ENCODE measurements around the gene DCTN3. TPM values are rescaled to one million over a fixed set of nuclear protein-coding genes. Genes with fewer than 3 reads are reported as not detected.
A peak's percentile ranks its signal among the peaks of the same experiment; 100 is the strongest.

Gene DCTN3
- total RNA-seq, 1 donor from 2014 or later: 59.3 TPM

DNA sequence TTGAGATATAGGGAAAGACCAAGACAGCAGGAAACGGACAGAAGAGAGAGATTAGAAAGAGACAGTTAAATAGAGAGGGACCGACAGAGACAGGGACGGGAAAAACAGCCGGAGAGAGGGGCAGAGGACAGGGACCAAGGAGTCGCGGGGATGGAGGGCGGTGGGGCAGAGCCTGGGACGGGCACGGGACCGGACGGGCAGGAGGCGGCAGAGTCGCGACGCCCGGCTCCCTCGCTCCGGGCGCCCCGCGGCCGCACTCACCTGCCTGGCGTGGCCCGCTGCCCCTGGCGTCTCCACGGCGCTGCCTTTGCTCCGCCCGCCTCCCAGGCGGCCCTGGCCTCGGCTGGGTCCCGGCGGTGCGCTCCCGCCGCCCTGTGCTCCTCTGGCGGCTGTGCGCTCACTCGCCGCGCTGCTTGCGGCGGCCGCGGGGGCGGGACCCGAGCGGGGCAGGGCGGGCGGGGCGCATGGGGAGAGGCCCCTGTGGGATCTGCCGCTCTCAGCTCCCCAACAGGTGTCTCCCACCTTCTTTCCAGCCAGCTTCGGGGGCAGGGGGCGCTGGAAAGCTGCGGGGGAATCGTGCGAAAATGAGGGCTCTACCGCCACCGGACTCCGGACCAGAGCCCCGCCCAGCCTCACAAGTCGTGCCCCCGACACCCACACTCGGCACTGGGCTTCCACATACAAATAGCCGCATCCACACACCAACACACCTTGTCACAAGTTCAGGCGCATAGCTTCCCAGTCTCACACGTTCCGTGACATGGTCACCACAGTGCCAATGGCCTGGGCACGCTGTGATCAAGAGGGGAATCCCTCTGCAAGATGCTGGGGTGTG lies 8.6 kb upstream of the DCTN3 start, which contains the start of gene ARID3C:
TSS of gene ARID3C (minus strand) at position 411 of the 835 bp plus-strand sequence. CDS start 1,052 bp downstream, outside the sequence.
- H3K4me1 Mint-ChIP-seq (ENCODE audit: low read depth): peaks cover 17% of the 10 kb centered on the region

DNA sequence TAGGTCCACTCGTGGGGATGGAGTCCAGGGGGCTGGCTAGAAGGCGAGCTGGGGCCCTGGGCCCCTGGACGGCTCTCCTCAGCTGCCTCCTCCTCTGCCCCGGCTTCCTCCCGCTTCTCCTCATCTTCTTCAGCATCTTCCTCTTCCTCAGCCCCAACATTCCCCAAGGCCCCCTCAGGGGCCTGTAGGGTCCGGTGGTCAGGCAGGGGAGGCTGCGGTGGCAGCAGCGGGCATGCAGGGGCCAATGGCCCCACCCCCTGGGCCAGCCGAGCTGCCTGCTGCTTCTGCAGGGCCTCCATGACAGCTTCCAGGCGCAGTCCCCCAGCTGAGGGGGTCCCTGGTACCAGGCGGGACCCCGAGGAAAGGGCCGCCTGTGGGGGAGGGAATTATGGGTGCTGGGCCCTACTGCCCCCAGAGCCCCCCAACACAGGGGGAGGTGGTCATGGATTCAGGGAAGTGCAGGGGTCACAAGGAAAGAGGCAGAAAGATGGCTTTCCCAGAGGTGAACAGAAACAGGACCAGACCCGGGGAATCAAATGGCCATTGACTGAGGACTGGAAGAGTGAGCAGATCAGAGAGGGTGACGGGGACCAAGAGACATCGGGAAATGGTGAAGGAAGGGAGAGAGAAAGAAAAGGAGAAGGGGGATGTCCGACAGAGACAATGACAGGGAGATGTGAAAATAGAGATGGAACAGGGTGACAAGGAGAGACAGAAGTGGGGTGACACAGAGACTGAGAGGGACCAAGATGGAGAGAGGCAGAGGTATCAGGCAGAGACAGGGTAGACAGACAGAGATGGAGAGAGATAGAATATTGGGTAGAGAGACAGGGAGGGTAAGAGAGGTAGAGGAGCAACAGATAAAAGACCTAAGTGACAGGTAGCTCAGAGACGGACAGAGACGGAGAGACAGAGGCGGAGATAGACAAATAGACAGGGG lies 7.7 kb upstream of the DCTN3 start:
- intact Hi-C loops (cut with micrococcal nuclease): no loop called here
- Mint-ChIP-seq H3K9me3 (no peaks in the 10 kb centered on the region), H3K27ac (peak overlapping the region; percentile 26), H3K36me3 (ENCODE audit: low read depth) (peaks cover 13% of the 10 kb centered on the region), H3K27me3 (ENCODE audit: insufficient read depth) (peaks cover 63% of the 10 kb centered on the region), H3K4me1 (ENCODE audit: low read depth) (peaks cover 18% of the 10 kb centered on the region), H3K4me3 (peak overlapping the region; percentile 80)
- no peak for DNase-seq (ENCODE audit: low spot score)

More for the DNA sequence above, 8.6 kb upstream of the DCTN3 start, which contains the start of gene ARID3C:
- Mint-ChIP-seq H3K9me3 (no peaks in the 10 kb centered on the region), H3K27me3 (ENCODE audit: insufficient read depth) (peaks cover 57% of the 10 kb centered on the region), H3K36me3 (ENCODE audit: low read depth) (peaks cover 15% of the 10 kb centered on the region), H3K4me3 (peak within 1 kb of the TSS; percentile 80), H3K27ac (peak within 1 kb of the TSS; percentile 26)
- intact Hi-C loops (cut with micrococcal nuclease): loop anchor here (1.0 kb wide), 1 partner anchor 17 kb away; the partner anchor contains the start of gene RPP25L
- DNase-seq (ENCODE audit: low spot score): no peak

DNA sequence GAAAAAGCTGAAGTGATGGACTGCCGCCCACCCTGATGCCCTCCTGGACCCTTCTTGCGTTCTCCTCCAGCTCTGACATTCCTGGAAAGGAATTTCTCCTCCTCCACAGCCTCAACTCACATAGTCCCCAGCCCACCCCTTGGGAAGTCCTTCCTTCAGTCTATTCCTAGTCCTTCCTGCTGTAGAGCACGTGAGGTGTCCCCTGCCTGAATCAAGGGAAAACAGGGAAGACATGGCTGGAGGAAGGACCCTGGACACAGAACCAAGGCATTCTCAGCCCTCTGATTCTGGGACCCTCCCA lies 4.8 kb upstream of the DCTN3 start:
- Mint-ChIP-seq H3K36me3 (ENCODE audit: low read depth) (peaks cover 4% of the 10 kb centered on the region), H3K27ac (no peak overlapping the region), H3K27me3 (ENCODE audit: insufficient read depth) (peaks cover 72% of the 10 kb centered on the region), H3K4me1 (ENCODE audit: low read depth) (peaks cover 30% of the 10 kb centered on the region), H3K4me3 (no peak overlapping the region), H3K9me3 (no peaks in the 10 kb centered on the region)
- intact Hi-C loops (cut with micrococcal nuclease): no loop called here
- no peak for DNase-seq (ENCODE audit: low spot score)

DNA sequence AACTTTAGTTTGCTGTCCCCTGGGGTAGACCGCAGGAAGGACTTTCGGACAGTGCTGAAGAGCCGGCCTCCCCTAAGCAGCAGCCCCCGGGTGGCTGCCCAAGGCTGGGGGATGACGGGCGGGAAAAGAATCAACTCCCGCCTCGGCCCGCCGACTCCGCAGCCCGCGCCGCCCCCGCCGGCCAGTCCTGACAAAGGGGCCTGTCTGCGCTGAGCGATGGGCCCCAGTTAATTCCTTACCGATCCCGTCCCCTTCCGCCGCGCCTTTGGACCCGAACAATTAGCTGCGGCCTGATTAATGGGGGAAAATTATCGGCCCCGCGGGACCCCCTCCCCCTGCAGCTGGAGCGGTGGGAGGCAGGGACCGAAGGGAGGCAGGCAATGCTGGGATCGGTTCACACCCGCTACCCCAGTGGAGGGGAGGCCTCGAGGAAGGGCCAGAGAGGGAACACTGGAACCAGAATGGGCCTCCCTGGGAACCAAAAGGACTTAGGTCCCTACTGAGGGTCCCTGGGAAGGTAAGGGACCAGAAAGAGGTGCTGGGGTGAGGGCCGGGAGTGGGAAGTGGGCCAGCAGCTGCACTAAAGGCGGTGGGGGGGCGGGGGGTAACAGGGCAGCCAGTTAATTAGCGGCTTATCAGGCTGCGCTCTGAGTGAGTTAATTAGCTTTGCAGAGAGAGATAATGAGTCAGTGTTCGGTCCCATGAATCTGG lies 4.3 kb upstream of the DCTN3 start:
- no peak overlapping the region for H3K27ac Mint-ChIP-seq
- intact Hi-C loops (cut with micrococcal nuclease): no loop called here
- DNase-seq (ENCODE audit: low spot score): no peak
- peaks cover 4% of the 10 kb centered on the region for H3K36me3 Mint-ChIP-seq (ENCODE audit: low read depth)
- no peak overlapping the region for H3K4me3 Mint-ChIP-seq
- no peaks in the 10 kb centered on the region for H3K9me3 Mint-ChIP-seq
- peaks cover 67% of the 10 kb centered on the region for H3K27me3 Mint-ChIP-seq (ENCODE audit: insufficient read depth)
- H3K4me1 Mint-ChIP-seq (ENCODE audit: low read depth): peaks cover 34% of the 10 kb centered on the region

DNA sequence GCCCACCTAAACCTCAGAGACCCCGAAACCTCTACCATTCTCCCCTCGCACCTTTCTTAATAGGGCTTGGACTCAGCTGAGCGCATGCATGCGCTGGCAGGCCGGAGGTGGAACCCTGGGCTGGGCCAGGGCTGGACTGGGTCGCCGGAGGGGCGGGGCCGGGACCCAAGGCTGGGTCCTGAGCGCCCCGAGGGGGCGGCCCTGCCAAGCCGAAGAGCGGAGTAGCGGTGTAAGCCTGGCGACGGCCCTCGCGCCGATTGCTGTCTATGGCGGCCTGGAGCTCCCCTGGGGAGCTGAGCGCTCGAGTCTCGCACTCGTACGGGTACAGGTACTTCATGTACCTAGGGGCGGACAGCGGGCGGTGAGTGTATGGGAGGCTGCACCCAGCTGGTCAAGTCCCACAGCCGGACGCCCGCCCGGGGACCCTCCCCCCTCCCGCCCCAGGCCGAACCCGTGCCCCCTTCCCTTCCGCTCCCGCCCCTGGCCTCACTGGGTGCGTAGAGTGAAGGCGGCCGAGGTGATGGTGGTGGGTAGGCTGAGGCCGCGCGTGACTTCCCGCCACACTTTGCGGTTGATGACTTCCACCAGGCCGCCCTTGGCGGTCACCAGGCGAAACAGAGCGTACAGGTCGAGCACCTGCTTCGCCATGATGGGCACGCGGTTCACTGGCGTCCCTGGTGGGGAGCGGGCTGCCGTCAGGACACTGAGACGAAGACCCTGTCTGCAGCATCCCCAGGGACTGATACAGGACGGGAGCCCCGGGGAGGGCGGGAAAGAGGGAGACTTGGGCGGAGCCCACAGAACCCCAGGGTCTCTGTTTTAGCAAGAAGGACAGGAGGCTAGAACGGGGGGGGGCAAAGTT lies 3.3 kb upstream of the DCTN3 start:
- H3K4me1 Mint-ChIP-seq (ENCODE audit: low read depth): peaks cover 43% of the 10 kb centered on the region
- intact Hi-C loops (cut with micrococcal nuclease): no loop called here
- no peak for DNase-seq (ENCODE audit: low spot score)
- H3K36me3 Mint-ChIP-seq (ENCODE audit: low read depth): peaks cover 7% of the 10 kb centered on the region
- H3K9me3 Mint-ChIP-seq: no peaks in the 10 kb centered on the region
- no peak overlapping the region for H3K27ac Mint-ChIP-seq
- no peak overlapping the region for H3K4me3 Mint-ChIP-seq
- H3K27me3 Mint-ChIP-seq (ENCODE audit: insufficient read depth): peaks cover 60% of the 10 kb centered on the region

DNA sequence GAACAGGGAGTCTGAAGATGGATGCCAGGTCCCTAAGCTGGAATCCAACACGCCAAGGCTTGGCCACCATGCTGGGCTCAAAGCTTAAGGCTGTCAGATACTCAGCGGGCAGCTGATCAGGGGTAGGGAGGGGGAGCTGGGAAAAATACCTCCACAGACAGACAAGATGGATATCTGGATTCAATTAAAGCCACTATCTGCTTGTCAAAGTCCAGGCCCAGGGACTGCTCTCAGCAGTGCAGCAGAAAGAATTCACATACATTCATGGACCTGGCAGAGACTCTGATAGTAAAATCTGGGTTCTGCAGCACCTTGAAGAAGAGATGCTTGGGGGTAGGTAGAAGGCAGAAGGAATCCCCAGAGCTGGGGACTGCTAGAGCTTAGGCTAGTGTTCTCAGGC lies 5.2 kb downstream of the DCTN3 start:
- intact Hi-C loops (cut with micrococcal nuclease): no loop called here
- Mint-ChIP-seq H3K4me1 (ENCODE audit: low read depth) (peaks cover 41% of the 10 kb centered on the region), H3K36me3 (ENCODE audit: low read depth) (peaks cover 24% of the 10 kb centered on the region), H3K4me3 (no peak overlapping the region), H3K27ac (no peak overlapping the region), H3K27me3 (ENCODE audit: insufficient read depth) (no peaks in the 10 kb centered on the region), H3K9me3 (no peaks in the 10 kb centered on the region)
- DNase-seq (ENCODE audit: low spot score): no peak

DNA sequence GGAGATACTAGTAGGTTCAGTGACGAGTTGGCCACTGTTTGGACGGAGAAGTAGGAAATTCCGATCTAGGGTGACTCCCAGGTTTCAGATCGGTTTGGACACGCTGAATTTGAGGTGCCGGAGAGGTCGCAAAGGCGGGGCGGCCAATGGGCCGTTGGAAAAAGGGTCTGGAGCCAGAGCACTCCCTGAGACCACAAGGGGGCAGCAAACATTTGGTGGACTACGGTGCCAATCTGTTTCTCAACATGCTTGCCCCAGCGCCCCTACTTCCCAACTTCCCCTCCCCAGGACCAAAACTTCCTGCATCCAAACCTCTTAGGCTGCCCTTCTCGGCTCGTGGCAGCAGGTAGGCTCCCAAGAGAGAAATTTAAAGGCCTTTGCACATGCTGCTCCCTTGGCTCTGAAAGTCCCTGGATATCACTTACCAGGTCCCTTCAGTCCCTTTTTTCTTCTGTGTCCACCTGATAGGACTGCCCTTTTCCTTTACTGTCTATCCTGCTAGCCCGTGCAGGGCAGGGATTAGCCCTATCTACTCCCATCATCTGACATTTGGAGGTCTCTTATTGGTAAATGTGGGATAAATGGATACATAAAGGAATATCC lies 7.4 kb downstream of the DCTN3 start:
- Mint-ChIP-seq H3K27ac (peak overlapping the region; percentile 81), H3K36me3 (ENCODE audit: low read depth) (peaks cover 17% of the 10 kb centered on the region), H3K4me3 (peak overlapping the region; percentile 95), H3K4me1 (ENCODE audit: low read depth) (peaks cover 24% of the 10 kb centered on the region), H3K27me3 (ENCODE audit: insufficient read depth) (no peaks in the 10 kb centered on the region), H3K9me3 (no peaks in the 10 kb centered on the region)
- intact Hi-C loops (cut with micrococcal nuclease): loop anchor here (1.0 to 5.0 kb wide), 9 partner anchors 7 to 564 kb away; partner anchors contain the start of genes ARID3C, DCTN3, DNAI1 and FAM219A
- DNase-seq (ENCODE audit: low spot score): peak; percentile 55

DNA sequence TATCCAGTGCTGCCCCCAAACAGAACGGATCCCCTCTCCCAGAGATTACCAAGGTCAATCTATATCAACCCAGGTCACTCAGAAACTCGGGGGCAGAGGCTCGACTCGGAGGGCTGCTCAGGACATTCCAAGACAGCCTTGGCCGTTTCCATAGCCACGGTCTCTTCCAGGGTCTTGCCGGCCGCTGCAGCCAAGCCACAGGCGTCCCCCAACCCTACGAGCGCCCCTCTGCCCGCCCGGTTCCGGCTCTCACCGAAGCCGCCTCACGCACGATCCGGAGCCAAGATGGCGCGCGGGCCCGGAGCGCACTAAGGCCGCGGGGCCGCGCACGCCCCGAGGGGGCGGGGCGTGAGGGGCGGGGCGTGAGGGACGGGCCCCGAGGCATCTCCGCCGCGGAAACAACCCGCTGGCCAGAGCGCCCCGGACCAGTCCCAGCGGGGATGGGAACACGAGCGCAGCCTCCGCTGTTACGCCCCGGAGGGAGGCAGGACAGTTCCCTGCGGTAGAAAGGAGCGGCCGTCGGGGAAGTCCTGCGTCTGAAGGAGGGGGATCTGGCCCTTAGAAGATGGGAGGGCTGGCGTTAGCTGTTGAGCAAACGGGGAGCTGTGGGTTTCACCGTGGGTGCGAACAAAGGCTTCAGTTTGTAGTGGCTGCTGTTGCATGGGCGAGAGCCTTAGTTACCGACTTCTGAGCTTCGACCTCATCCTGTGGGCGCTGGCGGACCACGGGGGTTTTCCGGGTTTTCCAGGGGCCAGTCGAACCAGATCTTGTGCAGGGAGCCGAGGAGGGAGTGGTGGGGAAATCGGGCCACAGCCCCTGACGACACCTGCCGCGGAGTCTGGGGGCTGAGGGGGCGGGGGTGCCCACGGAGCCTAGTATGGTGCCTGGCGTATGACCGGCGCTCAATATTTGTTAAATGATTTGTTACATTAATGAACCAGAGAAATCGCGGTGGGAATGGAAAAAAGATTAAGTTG lies 8.2 kb downstream of the DCTN3 start, which contains the start of gene RPP25L:
TSS of gene RPP25L (minus strand) at position 287 of the 977 bp plus-strand sequence. CDS start 801 bp downstream, outside the sequence.
- H3K36me3 Mint-ChIP-seq (ENCODE audit: low read depth): peaks cover 17% of the 10 kb centered on the region
- no peaks in the 10 kb centered on the region for H3K9me3 Mint-ChIP-seq
- peak within 1 kb of the TSS; percentile 96 for H3K27ac Mint-ChIP-seq
- H3K27me3 Mint-ChIP-seq (ENCODE audit: insufficient read depth): no peaks in the 10 kb centered on the region
- intact Hi-C loops (cut with micrococcal nuclease): loop anchor here (1.0 to 5.0 kb wide), 10 partner anchors 8 to 563 kb away; partner anchors contain the start of genes ARID3C, DCAF12, DCTN3 and DNAI1
- peak within 1 kb of the TSS; percentile 95 for H3K4me3 Mint-ChIP-seq
- DNase-seq (ENCODE audit: low spot score): peak; percentile 84
- peaks cover 24% of the 10 kb centered on the region for H3K4me1 Mint-ChIP-seq (ENCODE audit: low read depth)

DNA sequence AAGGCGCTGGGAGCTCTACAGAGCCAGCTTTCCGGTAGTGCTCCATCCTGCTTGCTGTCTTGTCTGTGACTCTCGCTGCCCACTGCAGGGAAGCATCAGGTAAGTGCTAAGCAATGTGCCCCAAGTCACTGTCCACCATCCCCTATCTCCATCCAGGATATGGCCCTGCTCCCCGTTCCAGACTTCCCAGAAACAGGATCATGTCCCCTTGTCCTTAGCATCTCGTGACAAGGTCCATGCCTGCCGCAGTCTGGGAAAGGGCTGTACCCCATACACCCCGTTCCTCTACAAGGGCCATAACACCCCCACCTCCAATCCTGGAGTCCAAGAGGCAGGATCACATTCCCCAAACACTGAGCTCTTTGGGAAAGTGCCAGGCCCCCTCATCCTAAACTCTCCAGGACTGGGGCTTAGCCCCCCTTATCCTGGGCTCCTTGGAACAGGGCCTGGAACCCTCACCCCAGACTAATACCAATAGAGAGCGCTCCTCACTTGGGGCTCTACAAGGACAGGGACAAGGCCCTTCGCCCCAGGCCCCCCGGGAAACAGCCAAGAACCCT lies 9.0 kb downstream of the DCTN3 start:
- DNase-seq (ENCODE audit: low spot score): no peak
- H3K4me3 Mint-ChIP-seq: peak overlapping the region; percentile 95
- intact Hi-C loops (cut with micrococcal nuclease): loop anchor here (1.0 to 5.0 kb wide), 2 partner anchors 284 to 485 kb away; partner anchors contain the start of genes DCAF12, KIF24 and NUDT2
- H3K27ac Mint-ChIP-seq: peak overlapping the region; percentile 96
- no peaks in the 10 kb centered on the region for H3K9me3 Mint-ChIP-seq
- H3K36me3 Mint-ChIP-seq (ENCODE audit: low read depth): peaks cover 11% of the 10 kb centered on the region
- H3K27me3 Mint-ChIP-seq (ENCODE audit: insufficient read depth): no peaks in the 10 kb centered on the region
- peaks cover 24% of the 10 kb centered on the region for H3K4me1 Mint-ChIP-seq (ENCODE audit: low read depth)

DNA sequence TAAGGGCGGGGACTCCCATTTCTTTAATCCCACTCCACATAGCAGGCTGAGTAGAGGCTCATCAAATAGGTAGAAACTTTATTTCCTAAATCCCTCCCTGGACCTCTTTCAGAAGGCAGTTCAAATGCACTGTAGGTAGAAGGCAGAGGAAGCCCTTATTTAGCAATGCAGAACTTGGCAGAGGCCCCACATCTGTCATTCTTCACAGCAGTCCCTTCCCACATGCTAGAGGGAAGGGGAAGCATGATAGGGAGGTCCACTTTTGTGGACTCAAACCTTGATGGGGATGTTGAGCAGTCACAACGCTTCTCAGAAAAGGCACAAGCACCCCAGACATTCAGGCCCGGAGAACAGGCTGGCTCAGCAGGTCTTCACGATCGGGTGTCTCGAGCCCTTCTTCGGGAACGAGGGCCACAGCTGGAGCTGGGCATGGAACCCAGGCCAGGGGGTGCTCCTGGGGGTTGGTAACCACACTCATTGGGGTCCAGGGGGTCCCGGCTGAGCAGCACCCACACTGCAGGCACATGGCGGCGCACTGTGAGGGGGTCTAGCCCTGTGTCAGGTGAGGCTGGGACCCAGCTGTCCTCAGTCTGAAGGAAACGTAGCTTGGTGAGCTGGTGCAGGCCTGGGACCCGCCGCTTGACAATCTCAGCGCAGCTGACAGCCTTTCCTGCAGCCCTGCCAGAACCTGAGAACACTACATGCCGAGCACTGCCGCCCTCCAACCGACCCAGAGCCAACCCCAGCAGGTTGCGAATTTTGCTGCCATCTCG lies 9.7 kb downstream of the DCTN3 start:
- Mint-ChIP-seq H3K9me3 (no peaks in the 10 kb centered on the region), H3K27me3 (ENCODE audit: insufficient read depth) (no peaks in the 10 kb centered on the region), H3K36me3 (ENCODE audit: low read depth) (peaks cover 7% of the 10 kb centered on the region), H3K4me1 (ENCODE audit: low read depth) (peaks cover 24% of the 10 kb centered on the region), H3K4me3 (peak overlapping the region; percentile 95), H3K27ac (no peak overlapping the region)
- intact Hi-C loops (cut with micrococcal nuclease): loop anchor here (1.0 to 5.0 kb wide), 2 partner anchors 283 to 484 kb away; partner anchors contain the start of genes DCAF12, KIF24 and NUDT2
- DNase-seq (ENCODE audit: low spot score): no peak
